Measurements from ENCODE around the gene ACTL10.

ACTL10 gene

GRCh38 chr20:33674294-33675135, 7.8 kb downstream of the ACTL10 start, which contains the start of gene NECAB3:
NECAB3 (minus strand) TSS chr20:33674428; CDS start chr20:33674352, 76 bp downstream.
- TF ChIP-seq CTCF (IDR thresholded peaks at IDR 0.05; ENCODE audit: insufficient read depth, missing control alignments) = no peak
- DNase-seq (ENCODE audit: insufficient read length, low spot score) = peak; percentile 84
- no peak for FAIRE-seq

- DNase-seq (ENCODE audit: insufficient read length, low spot score) (no peak), FAIRE-seq (no peak)
- TF ChIP-seq CTCF (IDR thresholded peaks at IDR 0.05; ENCODE audit: insufficient read depth, missing control alignments) = no peak
Measured at GRCh38 chr20:33675136-33675959, 8.6 kb downstream of the ACTL10 start.

GRCh38 chr20:33676121-33676520, 9.4 kb downstream of the ACTL10 start:
- no peak for FAIRE-seq
- DNase-seq (ENCODE audit: insufficient read length, low spot score) = no peak
- no peak for TF ChIP-seq CTCF (IDR thresholded peaks at IDR 0.05; ENCODE audit: insufficient read depth, missing control alignments)

GRCh38 chr20:33676652-33677645, 10.2 kb downstream of the ACTL10 start:
- no peak for TF ChIP-seq CTCF (IDR thresholded peaks at IDR 0.05; ENCODE audit: insufficient read depth, missing control alignments)
- FAIRE-seq (no peak), DNase-seq (ENCODE audit: insufficient read length, low spot score) (no peak)

GRCh38 chr20:33677991-33678702, 11.4 kb downstream of the ACTL10 start:
- DNase-seq (ENCODE audit: insufficient read length, low spot score) (no peak), FAIRE-seq (no peak)
- TF ChIP-seq CTCF (IDR thresholded peaks at IDR 0.05; ENCODE audit: insufficient read depth, missing control alignments) = no peak

Measured in D721Med (cell line).